ENCODE results near the gene BCAR3.

DNA sequence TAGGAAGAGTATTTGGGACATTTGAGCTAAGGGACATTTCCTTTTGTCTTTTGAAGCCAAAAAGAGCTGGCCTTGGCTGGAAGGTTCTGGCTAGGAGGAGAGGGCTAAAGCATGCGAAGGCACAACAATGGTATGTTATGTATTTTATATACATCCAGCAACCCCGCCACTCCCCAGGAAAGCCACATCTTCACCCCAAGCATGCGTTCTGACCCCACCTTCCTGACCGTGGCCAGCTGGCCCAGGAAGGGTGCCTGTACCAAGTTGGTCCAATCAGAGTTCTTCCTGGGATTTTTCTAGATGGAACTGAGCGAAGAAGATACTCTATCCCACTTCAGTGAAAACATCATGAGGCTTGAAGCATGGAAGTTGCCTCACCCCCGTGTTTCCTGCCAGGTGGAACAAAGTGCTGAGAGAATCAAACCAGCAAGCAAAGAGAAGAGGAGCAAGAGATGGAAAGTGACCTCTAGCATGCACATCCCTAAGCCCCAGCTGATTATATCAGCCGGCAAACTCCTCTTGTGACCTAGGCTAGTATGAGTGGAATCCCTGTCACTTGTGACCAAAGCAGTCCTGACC lies 82.7 kb downstream of the BCAR3 start:
- TF ChIP-seq, protein P1, sequence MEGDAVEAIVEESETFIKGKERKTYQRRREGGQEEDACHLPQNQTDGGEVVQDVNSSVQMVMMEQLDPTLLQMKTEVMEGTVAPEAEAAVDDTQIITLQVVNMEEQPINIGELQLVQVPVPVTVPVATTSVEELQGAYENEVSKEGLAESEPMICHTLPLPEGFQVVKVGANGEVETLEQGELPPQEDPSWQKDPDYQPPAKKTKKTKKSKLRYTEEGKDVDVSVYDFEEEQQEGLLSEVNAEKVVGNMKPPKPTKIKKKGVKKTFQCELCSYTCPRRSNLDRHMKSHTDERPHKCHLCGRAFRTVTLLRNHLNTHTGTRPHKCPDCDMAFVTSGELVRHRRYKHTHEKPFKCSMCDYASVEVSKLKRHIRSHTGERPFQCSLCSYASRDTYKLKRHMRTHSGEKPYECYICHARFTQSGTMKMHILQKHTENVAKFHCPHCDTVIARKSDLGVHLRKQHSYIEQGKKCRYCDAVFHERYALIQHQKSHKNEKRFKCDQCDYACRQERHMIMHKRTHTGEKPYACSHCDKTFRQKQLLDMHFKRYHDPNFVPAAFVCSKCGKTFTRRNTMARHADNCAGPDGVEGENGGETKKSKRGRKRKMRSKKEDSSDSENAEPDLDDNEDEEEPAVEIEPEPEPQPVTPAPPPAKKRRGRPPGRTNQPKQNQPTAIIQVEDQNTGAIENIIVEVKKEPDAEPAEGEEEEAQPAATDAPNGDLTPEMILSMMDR (IDR thresholded peaks at IDR 0.05), result no peak
- no peak for TF ChIP-seq POLR2A (IDR thresholded peaks at IDR 0.05)
- TF ChIP-seq POLR2AphosphoS5 (IDR thresholded peaks at IDR 0.05), result no peak

Measured in suprapubic skin (tissue), 4 donors.